Endothelial cell of umbilical vein (primary cell): ENCODE measurements around the gene SPTSSA.

ENCODE experiments used
- EZH2 ChIP-seq: IDR thresholded peaks from 2 replicates; pipeline ENCODE4 v1.6.1; 2012; ENCODE audit warnings: borderline replicate concordance, low read depth, mild to moderate bottlenecking, moderate library complexity, low read length, inconsistent platforms; ENCODE audit not compliant: severe bottlenecking
- FOS ChIP-seq: IDR thresholded peaks from 2 replicates; pipeline ENCODE4 v1.6.1; 2011; ENCODE audit warnings: mild to moderate bottlenecking, low read length, moderate library complexity, borderline replicate concordance; ENCODE audit not compliant: insufficient read depth
- GATA2 ChIP-seq: IDR thresholded peaks from 2 replicates; pipeline ENCODE4 v1.7.0; 2011; ENCODE audit warnings: low read depth, mild to moderate bottlenecking, moderate library complexity, mixed read lengths, low read length; ENCODE audit not compliant: insufficient read length, insufficient read depth
- JUN ChIP-seq: IDR thresholded peaks from 2 replicates; pipeline ENCODE4 v1.6.1; 2011; ENCODE audit warnings: borderline replicate concordance, low read depth; ENCODE audit not compliant: insufficient read length, insufficient read depth
- MAX ChIP-seq: IDR thresholded peaks from 2 replicates; pipeline ENCODE4 v1.6.1; 2011; ENCODE audit not compliant: insufficient read depth, insufficient read length
- MYC ChIP-seq: IDR thresholded peaks from one replicate; pipeline ENCODE4 v1.6.1; 2011; ENCODE audit warnings: mild to moderate bottlenecking, low read depth, low read length
- POLR2A ChIP-seq: IDR thresholded peaks from 2 replicates; pipeline ENCODE4 v1.6.1; 2012; ENCODE audit warnings: low read depth, mild to moderate bottlenecking, control low read depth, low read length
- POLR2AphosphoS5 ChIP-seq: IDR thresholded peaks from 2 replicates; pipeline ENCODE4 v1.6.1; 2012; ENCODE audit warnings: low read depth, mild to moderate bottlenecking, control low read depth, low read length, moderate library complexity; ENCODE audit not compliant: insufficient read depth
- TF ChIP-seq, protein P1 (sequence below), 2 donors: IDR thresholded peaks; 1 replicate in 1 of 2; 2 replicates in 1 of 2; pipeline ENCODE4 v1.5.1; 2011; ENCODE audit warnings: low read length in 2 of 2, mild to moderate bottlenecking in 2 of 2, moderate library complexity in 2 of 2, control low read depth in 1 of 2, inconsistent platforms in 1 of 2, low read depth in 1 of 2; ENCODE audit not compliant: insufficient read depth in 1 of 2; ENCODE audit errors: extremely low read depth in 1 of 2

DNA sequence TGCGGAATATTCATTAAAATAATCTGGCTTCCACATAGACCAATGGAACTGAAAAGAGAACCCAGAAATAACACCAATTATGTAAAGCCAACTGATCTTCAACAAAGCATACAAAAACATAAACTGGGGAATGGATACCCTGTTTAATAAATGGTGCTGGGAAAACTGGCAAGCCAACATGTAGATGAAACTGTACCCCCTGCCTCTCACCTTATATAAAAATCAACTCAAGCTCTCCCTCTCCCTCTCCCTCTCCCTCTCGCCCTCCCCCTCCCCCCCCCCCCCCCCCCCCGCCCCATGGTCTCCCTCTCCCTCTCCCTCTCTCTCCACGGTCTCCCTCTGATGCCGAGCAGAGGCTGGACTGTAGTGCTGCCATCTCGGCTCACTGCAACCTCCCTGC, 13.1 kb upstream of the SPTSSA start:
- TF ChIP-seq EZH2 (no peak), POLR2A (no peak), POLR2AphosphoS5 (no peak), GATA2 (no peak), JUN (no peak), MAX (no peak), MYC (no peak), FOS (no peak)
- TF ChIP-seq, protein P1, sequence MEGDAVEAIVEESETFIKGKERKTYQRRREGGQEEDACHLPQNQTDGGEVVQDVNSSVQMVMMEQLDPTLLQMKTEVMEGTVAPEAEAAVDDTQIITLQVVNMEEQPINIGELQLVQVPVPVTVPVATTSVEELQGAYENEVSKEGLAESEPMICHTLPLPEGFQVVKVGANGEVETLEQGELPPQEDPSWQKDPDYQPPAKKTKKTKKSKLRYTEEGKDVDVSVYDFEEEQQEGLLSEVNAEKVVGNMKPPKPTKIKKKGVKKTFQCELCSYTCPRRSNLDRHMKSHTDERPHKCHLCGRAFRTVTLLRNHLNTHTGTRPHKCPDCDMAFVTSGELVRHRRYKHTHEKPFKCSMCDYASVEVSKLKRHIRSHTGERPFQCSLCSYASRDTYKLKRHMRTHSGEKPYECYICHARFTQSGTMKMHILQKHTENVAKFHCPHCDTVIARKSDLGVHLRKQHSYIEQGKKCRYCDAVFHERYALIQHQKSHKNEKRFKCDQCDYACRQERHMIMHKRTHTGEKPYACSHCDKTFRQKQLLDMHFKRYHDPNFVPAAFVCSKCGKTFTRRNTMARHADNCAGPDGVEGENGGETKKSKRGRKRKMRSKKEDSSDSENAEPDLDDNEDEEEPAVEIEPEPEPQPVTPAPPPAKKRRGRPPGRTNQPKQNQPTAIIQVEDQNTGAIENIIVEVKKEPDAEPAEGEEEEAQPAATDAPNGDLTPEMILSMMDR (IDR thresholded peaks at IDR 0.05; ENCODE audit: extremely low read depth in 1 of 2, insufficient read depth in 1 of 2, low read depth in 1 of 2, low read length in 2 of 2) = no peak
